Measurements from ENCODE around the gene SH3RF1.

The SH3RF1 gene

GRCh38 chr4:169110633-169111032, 160.1 kb downstream of the SH3RF1 start:
- in situ Hi-C loops (cut with MboI; ENCODE audit: low sequenced_read_pairs): no loop called here

- in situ Hi-C loops (cut with MboI; ENCODE audit: low sequenced_read_pairs): no loop called here
Measured at GRCh38 chr4:169109035-169109675, 161.6 kb downstream of the SH3RF1 start.

- in situ Hi-C loops (cut with MboI; ENCODE audit: low sequenced_read_pairs): no loop called here
Measured at GRCh38 chr4:169108303-169108702, 162.5 kb downstream of the SH3RF1 start.

GRCh38 chr4:169107528-169107927, 163.2 kb downstream of the SH3RF1 start:
- in situ Hi-C loops (cut with MboI; ENCODE audit: low sequenced_read_pairs): no loop called here

GRCh38 chr4:169106696-169107229, 164.0 kb downstream of the SH3RF1 start:
- in situ Hi-C loops (cut with MboI; ENCODE audit: low sequenced_read_pairs): no loop called here

- in situ Hi-C loops (cut with MboI; ENCODE audit: low sequenced_read_pairs): no loop called here
Measured at GRCh38 chr4:169105620-169106019, 165.1 kb downstream of the SH3RF1 start.

GRCh38 chr4:169103966-169104412, 166.8 kb downstream of the SH3RF1 start:
- in situ Hi-C loops (cut with MboI; ENCODE audit: low sequenced_read_pairs): no loop called here

- in situ Hi-C loops (cut with MboI; ENCODE audit: low sequenced_read_pairs): no loop called here
Measured at GRCh38 chr4:169102026-169102425, 168.7 kb downstream of the SH3RF1 start.

GRCh38 chr4:169100670-169101101, 170.1 kb downstream of the SH3RF1 start:
- in situ Hi-C loops (cut with MboI; ENCODE audit: low sequenced_read_pairs): no loop called here

GRCh38 chr4:169099771-169100180, 171.0 kb downstream of the SH3RF1 start:
- in situ Hi-C loops (cut with MboI; ENCODE audit: low sequenced_read_pairs): no loop called here

GRCh38 chr4:169098969-169099690, 171.6 kb downstream of the SH3RF1 start:
- in situ Hi-C loops (cut with MboI; ENCODE audit: low sequenced_read_pairs): no loop called here

- in situ Hi-C loops (cut with MboI; ENCODE audit: low sequenced_read_pairs): no loop called here
Measured at GRCh38 chr4:169098532-169098931, 172.2 kb downstream of the SH3RF1 start.

GRCh38 chr4:169098054-169098497, 172.7 kb downstream of the SH3RF1 start:
- in situ Hi-C loops (cut with MboI; ENCODE audit: low sequenced_read_pairs): no loop called here

GRCh38 chr4:169096221-169096620, 174.5 kb downstream of the SH3RF1 start:
- in situ Hi-C loops (cut with MboI; ENCODE audit: low sequenced_read_pairs): no loop called here

GRCh38 chr4:169094656-169095231, 176.0 kb downstream of the SH3RF1 start:
- in situ Hi-C loops (cut with MboI; ENCODE audit: low sequenced_read_pairs): no loop called here

- in situ Hi-C loops (cut with MboI; ENCODE audit: low sequenced_read_pairs): no loop called here
Measured at GRCh38 chr4:169092889-169093522, 177.8 kb downstream of the SH3RF1 start.

- in situ Hi-C loops (cut with MboI; ENCODE audit: low sequenced_read_pairs): no loop called here
Measured at GRCh38 chr4:169090484-169091215, 180.1 kb downstream of the SH3RF1 start.

GRCh38 chr4:169089004-169089403, 181.8 kb downstream of the SH3RF1 start:
- in situ Hi-C loops (cut with MboI; ENCODE audit: low sequenced_read_pairs): no loop called here

- in situ Hi-C loops (cut with MboI; ENCODE audit: low sequenced_read_pairs): no loop called here
Measured at GRCh38 chr4:169084954-169085353, 185.8 kb downstream of the SH3RF1 start.

GRCh38 chr4:169080981-169081380, 189.8 kb downstream of the SH3RF1 start:
- in situ Hi-C loops (cut with MboI; ENCODE audit: low sequenced_read_pairs): no loop called here

Data from HL-60/S4 treated with retinoic acid at 250 ng/mL for 4 days and 3 days (cell line).